ENCODE measurements around the gene CAMTA1.
"Not testable (repeated sequence)": the region's sequence is repeated elsewhere in the genome, so short reads cannot be mapped to it uniquely, and the experiment has no call there.

The CAMTA1 gene

GRCh38 chr1:7121622-7121988 is 336.4 kb downstream of the CAMTA1 start:
- DNase-seq, result no peak

- no peak for DNase-seq
Measured at GRCh38 chr1:7127322-7128075, 342.2 kb downstream of the CAMTA1 start.

- DNase-seq, result no peak
Measured at GRCh38 chr1:7128293-7128692, 343.0 kb downstream of the CAMTA1 start.

- DNase-seq, result no peak
Measured at GRCh38 chr1:7130127-7130526, 344.9 kb downstream of the CAMTA1 start.

- no peak for DNase-seq
Measured at GRCh38 chr1:7135493-7135892, 350.2 kb downstream of the CAMTA1 start.

- no peak for DNase-seq
Measured at GRCh38 chr1:7136166-7136953, 351.1 kb downstream of the CAMTA1 start.

GRCh38 chr1:7140251-7140650 is 355.0 kb downstream of the CAMTA1 start:
- no peak for DNase-seq

- DNase-seq, result no peak
Measured at GRCh38 chr1:7145947-7146346, 360.7 kb downstream of the CAMTA1 start.

GRCh38 chr1:7146710-7147109 is 361.5 kb downstream of the CAMTA1 start:
- no peak for DNase-seq

- not testable (repeated sequence) for DNase-seq
Measured at GRCh38 chr1:7147581-7148282, 362.5 kb downstream of the CAMTA1 start.

- no peak for DNase-seq
Measured at GRCh38 chr1:7149080-7149838, 364.0 kb downstream of the CAMTA1 start.

GRCh38 chr1:7150724-7151280 is 365.5 kb downstream of the CAMTA1 start:
- DNase-seq, result no peak

- no peak for DNase-seq
Measured at GRCh38 chr1:7151978-7152377, 366.7 kb downstream of the CAMTA1 start.

GRCh38 chr1:7152655-7153054 is 367.4 kb downstream of the CAMTA1 start:
- DNase-seq, result no peak

GRCh38 chr1:7153464-7153863 is 368.2 kb downstream of the CAMTA1 start:
- DNase-seq, result no peak

- DNase-seq, result no peak
Measured at GRCh38 chr1:7159116-7159781, 374.0 kb downstream of the CAMTA1 start.

GRCh38 chr1:7168554-7168953 is 383.3 kb downstream of the CAMTA1 start:
- not testable (repeated sequence) for DNase-seq

- DNase-seq, result no peak
Measured at GRCh38 chr1:7171168-7171567, 385.9 kb downstream of the CAMTA1 start.

GRCh38 chr1:7171574-7171973 is 386.3 kb downstream of the CAMTA1 start:
- no peak for DNase-seq

- DNase-seq, result no peak
Measured at GRCh38 chr1:7172804-7173203, 387.6 kb downstream of the CAMTA1 start.

- DNase-seq, result no peak
Measured at GRCh38 chr1:7174561-7174960, 389.3 kb downstream of the CAMTA1 start.
